Epithelial cell of esophagus (primary cell): Measurements from ENCODE around the gene TEX53.

Source experiments
- DNase-seq: peaks from one replicate; pipeline ENCODE4 v3.0.0; 2010; ENCODE audit warnings: low read depth
- H3K4me3 ChIP-seq: 2 replicates; pipeline ENCODE4 v1.5.1; 2011; ENCODE audit warnings: mild to moderate bottlenecking, low read length, control low read depth
- TF ChIP-seq, protein P1 (sequence below): IDR thresholded peaks from 2 replicates; pipeline ENCODE4 v1.5.1; 2011; ENCODE audit warnings: low read depth, mild to moderate bottlenecking, low read length, control low read depth, inconsistent platforms; ENCODE audit not compliant: insufficient read depth; ENCODE audit errors: missing control alignments

Gene TEX53

DNA sequence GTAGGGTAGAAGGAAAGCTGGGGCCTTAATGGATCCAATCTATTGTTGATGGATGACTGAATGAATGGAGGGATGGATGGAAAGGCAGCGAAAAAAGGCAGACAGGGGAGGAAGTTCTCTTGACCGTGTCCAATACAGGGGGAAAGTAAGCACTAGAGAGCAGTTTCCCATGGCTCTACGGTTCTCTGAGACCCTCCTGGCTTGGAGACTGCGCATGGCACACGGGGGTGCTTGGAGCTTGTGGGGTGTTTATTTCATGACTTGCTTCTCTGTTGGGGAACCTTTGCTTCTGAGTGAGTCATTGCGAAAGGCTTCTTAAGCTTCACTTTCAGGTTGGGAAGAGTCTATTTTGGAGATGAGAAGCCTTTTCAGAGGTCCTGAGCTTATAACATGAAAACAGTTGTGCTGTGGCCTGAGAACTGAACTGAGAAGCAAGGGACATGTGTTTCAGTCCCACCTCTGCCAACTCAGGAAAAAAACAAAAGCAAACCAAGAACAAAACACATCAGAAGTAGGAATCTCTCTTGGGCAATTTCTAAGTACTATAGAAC lies 37.2 kb upstream of the TEX53 start:
- TF ChIP-seq, protein P1, sequence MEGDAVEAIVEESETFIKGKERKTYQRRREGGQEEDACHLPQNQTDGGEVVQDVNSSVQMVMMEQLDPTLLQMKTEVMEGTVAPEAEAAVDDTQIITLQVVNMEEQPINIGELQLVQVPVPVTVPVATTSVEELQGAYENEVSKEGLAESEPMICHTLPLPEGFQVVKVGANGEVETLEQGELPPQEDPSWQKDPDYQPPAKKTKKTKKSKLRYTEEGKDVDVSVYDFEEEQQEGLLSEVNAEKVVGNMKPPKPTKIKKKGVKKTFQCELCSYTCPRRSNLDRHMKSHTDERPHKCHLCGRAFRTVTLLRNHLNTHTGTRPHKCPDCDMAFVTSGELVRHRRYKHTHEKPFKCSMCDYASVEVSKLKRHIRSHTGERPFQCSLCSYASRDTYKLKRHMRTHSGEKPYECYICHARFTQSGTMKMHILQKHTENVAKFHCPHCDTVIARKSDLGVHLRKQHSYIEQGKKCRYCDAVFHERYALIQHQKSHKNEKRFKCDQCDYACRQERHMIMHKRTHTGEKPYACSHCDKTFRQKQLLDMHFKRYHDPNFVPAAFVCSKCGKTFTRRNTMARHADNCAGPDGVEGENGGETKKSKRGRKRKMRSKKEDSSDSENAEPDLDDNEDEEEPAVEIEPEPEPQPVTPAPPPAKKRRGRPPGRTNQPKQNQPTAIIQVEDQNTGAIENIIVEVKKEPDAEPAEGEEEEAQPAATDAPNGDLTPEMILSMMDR, result no peak
- no peak for DNase-seq
- H3K4me3 ChIP-seq, result no peak overlapping the region

DNA sequence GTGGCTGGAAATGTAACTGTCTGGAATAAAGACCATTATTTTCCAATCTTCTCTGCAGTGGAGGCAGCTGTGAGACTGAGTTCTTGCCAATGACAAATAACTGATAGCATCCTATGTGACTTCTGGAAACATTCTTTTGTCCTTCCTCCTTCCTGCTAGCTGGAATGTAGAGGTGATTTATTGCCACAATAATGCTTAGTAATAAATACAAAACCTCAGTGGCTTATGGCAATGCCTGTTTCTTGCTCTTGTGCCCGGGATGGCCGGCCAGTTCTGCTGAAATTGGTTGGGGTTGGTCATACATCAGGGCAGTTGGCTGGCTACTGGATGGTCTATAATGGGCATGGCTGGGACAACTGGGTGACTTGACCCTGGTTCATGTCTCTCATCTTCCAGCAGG lies 36.5 kb upstream of the TEX53 start:
- DNase-seq, result no peak
- H3K4me3 ChIP-seq, result no peak overlapping the region
- TF ChIP-seq, protein P1, result no peak

DNA sequence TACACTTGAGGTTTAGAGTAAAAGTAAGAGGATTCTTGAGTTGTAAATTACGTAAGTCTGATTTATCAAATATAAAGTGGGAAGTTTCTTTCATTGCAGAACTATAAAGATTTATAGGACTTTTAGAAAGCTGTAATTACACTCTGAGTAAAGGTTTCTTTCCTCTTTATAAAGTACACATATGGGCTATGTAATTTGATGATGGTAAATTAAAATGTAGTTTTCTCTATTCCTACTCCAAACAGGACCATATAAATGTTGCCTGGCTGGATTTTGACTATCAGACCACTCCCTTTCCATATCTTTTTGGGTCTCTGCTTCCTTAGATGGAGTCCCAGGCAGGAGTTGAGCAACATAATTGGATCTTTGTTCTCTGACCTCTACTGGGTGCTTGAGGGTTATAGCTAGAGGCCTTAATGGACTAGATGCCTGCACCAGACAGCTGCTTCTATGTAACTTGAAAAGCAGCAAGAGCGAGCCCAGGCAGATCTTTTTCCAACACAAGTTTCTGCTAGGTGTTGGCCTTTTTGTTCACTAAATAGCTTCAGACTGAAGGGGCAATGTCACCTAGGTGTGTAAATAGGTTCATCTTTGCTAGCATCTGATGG lies 35.7 kb upstream of the TEX53 start:
- DNase-seq, result peak; percentile 33
- TF ChIP-seq, protein P1, result no peak
- no peak overlapping the region for H3K4me3 ChIP-seq

DNA sequence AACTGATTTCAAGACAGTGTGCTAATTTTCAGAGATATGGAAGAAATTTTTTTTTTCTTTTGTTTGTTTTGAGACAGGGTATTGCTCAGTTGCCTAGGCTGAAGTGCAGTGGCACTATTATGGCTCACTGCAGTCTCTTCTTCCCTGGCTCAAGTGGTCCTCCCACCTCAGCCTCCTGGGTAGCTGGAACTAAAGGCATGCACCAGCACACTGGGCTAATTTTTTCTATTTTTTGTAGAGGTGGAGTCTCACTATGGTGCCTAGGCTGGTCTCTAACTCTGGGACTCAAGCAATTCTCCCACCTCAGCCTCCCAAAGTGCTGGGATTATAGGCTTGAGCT lies 34.3 kb upstream of the TEX53 start:
- no peak for DNase-seq
- H3K4me3 ChIP-seq, result no peak overlapping the region
- TF ChIP-seq, protein P1, result no peak

DNA sequence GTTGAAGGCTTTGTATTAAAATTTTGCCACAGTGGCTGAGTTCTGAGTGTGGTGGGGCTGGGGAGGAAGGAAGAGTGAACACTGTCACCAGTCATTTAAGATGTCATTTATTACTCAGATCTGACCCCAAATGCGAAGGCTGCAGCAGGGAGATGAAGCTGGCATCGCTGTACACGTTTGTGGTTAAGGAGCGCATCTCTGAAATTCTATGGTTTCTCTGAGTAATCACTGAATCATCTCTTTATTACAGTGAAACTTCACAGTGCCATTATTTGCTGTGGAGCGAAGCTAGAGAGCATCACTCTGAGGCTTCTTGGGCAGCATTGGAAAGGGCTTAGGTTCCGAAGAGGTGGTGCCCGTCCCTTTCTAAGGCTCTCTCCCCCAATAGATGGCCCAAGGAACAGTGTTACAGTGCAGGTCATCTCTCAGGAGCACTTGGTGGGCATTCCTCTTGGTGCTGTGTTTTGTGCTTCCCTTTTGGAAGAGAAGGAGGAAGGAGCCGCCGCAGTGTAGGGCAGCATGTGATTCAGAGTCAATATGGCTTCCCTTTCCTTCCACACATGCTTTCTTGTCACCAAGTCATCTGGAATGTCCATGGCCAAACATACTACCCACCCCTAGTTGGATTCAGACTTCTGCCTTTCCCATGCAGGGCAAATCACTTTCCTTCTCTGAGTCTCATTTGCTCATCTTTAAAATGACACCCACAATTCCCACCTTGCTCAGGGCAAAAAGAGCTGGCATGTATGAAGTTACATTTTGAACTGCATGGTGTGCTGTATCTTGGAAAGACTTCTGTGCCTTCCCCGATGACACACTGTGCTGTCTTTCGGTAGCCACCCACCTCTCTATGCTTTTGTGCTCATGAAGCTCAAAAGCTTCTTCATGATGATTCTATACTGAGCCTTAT lies 33.7 kb upstream of the TEX53 start:
- H3K4me3 ChIP-seq, result no peak overlapping the region

DNA sequence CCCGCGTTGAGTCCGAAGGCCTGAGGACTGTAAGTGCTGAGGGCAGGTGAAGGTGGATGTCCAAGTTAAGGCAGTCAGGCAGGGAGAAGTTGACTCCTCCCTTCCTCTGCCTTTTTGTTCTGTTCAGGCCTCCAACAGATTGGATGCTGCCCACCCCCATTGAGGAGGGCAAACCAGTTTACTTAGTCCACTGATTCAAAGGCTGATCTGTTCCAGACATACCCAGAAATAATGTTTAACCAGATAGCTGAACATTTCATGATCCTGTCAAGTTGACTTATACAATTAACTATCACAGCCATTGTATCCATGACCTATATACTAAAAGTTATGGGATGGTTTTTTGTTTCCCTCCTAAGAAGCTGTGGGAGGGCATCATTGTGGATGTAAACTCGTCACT lies 32.7 kb upstream of the TEX53 start:
- H3K4me3 ChIP-seq, result no peak overlapping the region
- TF ChIP-seq, protein P1, result no peak
- no peak for DNase-seq

More for the DNA sequence above, 33.7 kb upstream of the TEX53 start:
- peak; percentile 83 for DNase-seq
- TF ChIP-seq, protein P1, result no peak
